ENCODE measurements around the gene MRRF.

MRRF gene

GRCh38 chr9:122264360-122265148 is at the start of gene MRRF, which contains the start of gene RBM18:
Gene MRRF (plus strand): TSS chr9:122264882. CDS start chr9:122270892, 6,010 bp downstream.
Gene RBM18 (minus strand): TSS chr9:122264840. CDS start chr9:122261492, 3,348 bp downstream.
- DNase-seq (ENCODE audit: low spot score): peak; percentile 89

- DNase-seq (ENCODE audit: low spot score): no peak
These were observed 49.0 kb upstream of the MRRF start for GRCh38 chr9:122215663-122216062.

GRCh38 chr9:122216138-122216797 is 48.4 kb upstream of the MRRF start:
- no peak for DNase-seq (ENCODE audit: low spot score)

- no peak for DNase-seq (ENCODE audit: low spot score)
These were observed 47.8 kb upstream of the MRRF start for GRCh38 chr9:122216798-122217418.

- DNase-seq (ENCODE audit: low spot score): no peak
These were observed 47.0 kb upstream of the MRRF start for GRCh38 chr9:122217640-122218039.

- peak; percentile 37 for DNase-seq (ENCODE audit: low spot score)
These were observed 46.4 kb upstream of the MRRF start for GRCh38 chr9:122218071-122218934.

- no peak for DNase-seq (ENCODE audit: low spot score)
These were observed 45.5 kb upstream of the MRRF start for GRCh38 chr9:122218935-122219855.

GRCh38 chr9:122219856-122220672 is 44.6 kb upstream of the MRRF start:
- DNase-seq (ENCODE audit: low spot score): no peak

GRCh38 chr9:122220673-122221182 is 44.0 kb upstream of the MRRF start:
- DNase-seq (ENCODE audit: low spot score): no peak

- DNase-seq (ENCODE audit: low spot score): no peak
These were observed 43.4 kb upstream of the MRRF start for GRCh38 chr9:122221183-122221811.

GRCh38 chr9:122222791-122223190 is 41.9 kb upstream of the MRRF start:
- no peak for DNase-seq (ENCODE audit: low spot score)

- DNase-seq (ENCODE audit: low spot score): no peak
These were observed 41.2 kb upstream of the MRRF start for GRCh38 chr9:122223435-122223834.

- DNase-seq (ENCODE audit: low spot score): no peak
These were observed 39.2 kb upstream of the MRRF start for GRCh38 chr9:122225312-122226141.

- DNase-seq (ENCODE audit: low spot score): no peak
These were observed 38.4 kb upstream of the MRRF start for GRCh38 chr9:122226142-122226757.

- no peak for DNase-seq (ENCODE audit: low spot score)
These were observed 37.7 kb upstream of the MRRF start for GRCh38 chr9:122226758-122227574.

- no peak for DNase-seq (ENCODE audit: low spot score)
These were observed 37.1 kb upstream of the MRRF start for GRCh38 chr9:122227575-122227900.

GRCh38 chr9:122228191-122228567 is 36.5 kb upstream of the MRRF start:
- no peak for DNase-seq (ENCODE audit: low spot score)

All from SW480 (cell line).